Vagina (tissue), 2 donors: ENCODE measurements around the gene COPB2. TPM values are rescaled to one million over a fixed set of nuclear protein-coding genes. Genes with fewer than 3 reads are reported as not detected.

Experiments used
- DNase-seq, 2 donors: peaks; one replicate each; pipeline ENCODE4 v3.0.0-alpha.2; 2017; ENCODE audit errors: extremely low spot score in 2 of 2
- H3K27ac ChIP-seq: fragments of 200-600 bp; sonication (generic); one replicate; pipeline ENCODE4 v1.5.1; 2019
- H3K27me3 ChIP-seq: fragments of 200-600 bp; sonication (generic); one replicate; pipeline ENCODE4 v1.5.1; 2019
- H3K36me3 ChIP-seq, 2 donors: fragments of 200-600 bp; sonication (generic); one replicate each; pipeline ENCODE4 v1.5.1; 2017 to 2019
- H3K4me1 ChIP-seq: fragments of 200-600 bp; sonication (generic); one replicate; pipeline ENCODE4 v1.5.1; 2019
- H3K4me3 ChIP-seq, 2 donors: fragments of 200-600 bp; sonication (generic); 1 replicate in 1 of 2; 2 replicates in 1 of 2; pipeline ENCODE4 v1.5.1; 2016 to 2019
- H3K9me3 ChIP-seq: fragments of 200-600 bp; sonication (generic); one replicate; pipeline ENCODE4 v1.5.1; 2019
- POLR2A ChIP-seq, 2 donors: fragments of 450-650 bp; IDR thresholded peaks; one replicate each; pipeline ENCODE4 v1.6.1; 2017; ENCODE audit warnings: antibody characterized with exemption in 2 of 2, mild to moderate bottlenecking in 2 of 2, moderate library complexity in 2 of 2
- POLR2AphosphoS5 ChIP-seq, 2 donors: sonication (generic); formaldehyde crosslinking; IDR thresholded peaks; one replicate each; pipeline ENCODE4 v1.9.0; 2017; ENCODE audit warnings: antibody characterized with exemption in 2 of 2, mild to moderate bottlenecking in 2 of 2, low read depth in 1 of 2; ENCODE audit not compliant: insufficient read depth in 1 of 2
- intact Hi-C: fragments of 100-400 bp; cut with DNase I; formaldehyde crosslinking; loops from one replicate; pipeline ENCODE4 v1.15.1; 2023
- total RNA-seq: library from RNA; depleted of rRNA; stranded (reverse); fragments of >200 nt; gene quantifications from one replicate; pipeline ENCODE4 v1.2.3, GENCODE V29; 2016
- TF ChIP-seq, protein P1 (sequence below), 3 experiments: fragments of 450-650 bp in 2 of 3; fragments of 200-600 bp in 1 of 3; sonication (generic) in 1 of 3; IDR thresholded peaks; one replicate each; pipeline ENCODE4 v1.5.1; 2017 to 2019; ENCODE audit warnings: antibody characterized with exemption in 3 of 3, mild to moderate bottlenecking in 2 of 3, moderate library complexity in 2 of 3

Gene COPB2
- total RNA-seq, 1 donor from 2014 or later, result 67.0 TPM

DNA sequence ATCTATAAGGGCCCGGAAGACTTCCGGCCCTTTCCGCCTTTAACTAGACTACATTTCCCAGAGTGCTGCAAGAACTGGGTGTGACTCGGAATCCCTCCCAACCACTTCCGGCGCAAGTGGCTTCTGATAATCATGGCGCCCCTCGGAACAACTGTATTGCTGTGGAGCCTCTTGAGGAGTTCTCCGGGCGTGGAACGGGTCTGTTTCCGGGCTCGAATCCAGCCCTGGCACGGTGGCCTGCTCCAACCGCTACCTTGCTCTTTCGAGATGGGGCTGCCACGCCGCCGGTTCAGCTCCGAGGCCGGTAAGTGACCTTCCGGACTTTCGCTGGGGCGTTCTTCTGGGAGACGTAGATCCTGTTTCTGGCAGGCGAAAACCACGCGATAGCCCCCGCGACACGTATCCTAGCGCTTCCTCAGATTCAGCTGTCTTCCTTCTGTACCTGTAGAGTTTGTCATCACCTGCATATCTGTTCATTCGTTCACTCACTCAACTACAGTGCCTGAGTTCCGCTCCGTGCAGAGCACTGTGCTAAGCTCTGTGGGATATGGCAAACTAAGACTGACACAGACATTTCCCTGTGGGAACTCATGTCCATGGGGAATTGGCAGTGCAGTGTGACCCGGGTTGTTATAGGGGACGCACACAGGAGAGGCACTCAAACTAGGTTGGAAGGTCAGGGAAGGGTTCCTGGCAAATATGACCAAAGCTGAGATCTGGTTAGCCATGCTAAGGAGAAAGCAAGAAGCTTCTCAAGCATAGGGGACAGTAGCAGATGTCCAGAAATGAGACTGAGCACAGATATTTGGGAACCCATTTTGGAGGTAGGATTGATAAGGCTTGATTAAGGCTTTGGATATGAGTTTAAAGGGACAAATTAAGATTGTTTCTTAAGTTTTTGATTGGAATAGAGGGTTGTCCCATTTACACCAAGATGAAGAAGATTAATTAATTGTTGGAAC lies 45.3 kb downstream of the COPB2 start, which contains the start of gene MRPS22:
MRPS22 (plus strand) TSS at position 126 of the 962 bp plus-strand sequence; CDS start at position 133, 7 bp downstream.
- no peak for DNase-seq
- Histone ChIP-seq H3K27me3 (no peaks in the 10 kb centered on the region), H3K9me3 (no peaks in the 10 kb centered on the region), H3K36me3 (peaks cover 0 to 21% of the 10 kb centered on the region in 2 donors), H3K4me1 (peaks cover 27% of the 10 kb centered on the region), H3K27ac (peak within 1 kb of the TSS; percentile 76), H3K4me3 (peak within 1 kb of the TSS; percentile 81 to 88)
- intact Hi-C loops, result no loop called here
- TF ChIP-seq POLR2AphosphoS5 (IDR thresholded peaks at IDR 0.05; ENCODE audit: insufficient read depth in 1 of 2, low read depth in 1 of 2) (peak; percentile 76 to 91), POLR2A (IDR thresholded peaks at IDR 0.05) (peak in 1 of 2 donors; percentile 34)
- TF ChIP-seq, protein P1, sequence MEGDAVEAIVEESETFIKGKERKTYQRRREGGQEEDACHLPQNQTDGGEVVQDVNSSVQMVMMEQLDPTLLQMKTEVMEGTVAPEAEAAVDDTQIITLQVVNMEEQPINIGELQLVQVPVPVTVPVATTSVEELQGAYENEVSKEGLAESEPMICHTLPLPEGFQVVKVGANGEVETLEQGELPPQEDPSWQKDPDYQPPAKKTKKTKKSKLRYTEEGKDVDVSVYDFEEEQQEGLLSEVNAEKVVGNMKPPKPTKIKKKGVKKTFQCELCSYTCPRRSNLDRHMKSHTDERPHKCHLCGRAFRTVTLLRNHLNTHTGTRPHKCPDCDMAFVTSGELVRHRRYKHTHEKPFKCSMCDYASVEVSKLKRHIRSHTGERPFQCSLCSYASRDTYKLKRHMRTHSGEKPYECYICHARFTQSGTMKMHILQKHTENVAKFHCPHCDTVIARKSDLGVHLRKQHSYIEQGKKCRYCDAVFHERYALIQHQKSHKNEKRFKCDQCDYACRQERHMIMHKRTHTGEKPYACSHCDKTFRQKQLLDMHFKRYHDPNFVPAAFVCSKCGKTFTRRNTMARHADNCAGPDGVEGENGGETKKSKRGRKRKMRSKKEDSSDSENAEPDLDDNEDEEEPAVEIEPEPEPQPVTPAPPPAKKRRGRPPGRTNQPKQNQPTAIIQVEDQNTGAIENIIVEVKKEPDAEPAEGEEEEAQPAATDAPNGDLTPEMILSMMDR (IDR thresholded peaks at IDR 0.05), result no peak

DNA sequence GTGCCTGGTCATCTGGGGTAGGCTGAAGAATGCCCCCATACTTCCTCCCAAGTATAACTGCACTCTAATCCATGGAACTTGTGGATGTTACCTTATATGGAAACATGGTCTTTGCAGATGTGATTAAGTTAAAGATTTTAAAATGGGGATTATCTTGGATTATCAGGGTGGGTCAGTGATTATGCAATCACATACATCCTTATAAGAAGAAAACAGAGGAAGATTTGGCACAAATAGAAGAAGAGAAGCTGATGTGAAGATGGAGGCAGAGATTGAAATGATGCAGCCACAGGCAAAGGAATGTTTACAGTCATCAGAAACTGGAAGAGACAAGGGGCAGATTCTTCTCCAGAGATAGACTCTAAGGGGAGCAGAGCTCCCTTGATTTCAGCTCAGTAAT lies 47.4 kb downstream of the COPB2 start:
- Histone ChIP-seq H3K4me3 (no peak overlapping the region), H3K9me3 (no peaks in the 10 kb centered on the region), H3K4me1 (peaks cover 27% of the 10 kb centered on the region), H3K27ac (no peak overlapping the region), H3K27me3 (no peaks in the 10 kb centered on the region), H3K36me3 (peaks cover 0 to under 1% of the 10 kb centered on the region in 2 donors)
- DNase-seq, result no peak
- intact Hi-C loops, result no loop called here
- TF ChIP-seq POLR2A (IDR thresholded peaks at IDR 0.05), result no peak
- TF ChIP-seq, protein P1 (IDR thresholded peaks at IDR 0.05), result no peak
- TF ChIP-seq POLR2AphosphoS5 (IDR thresholded peaks at IDR 0.05; ENCODE audit: insufficient read depth in 1 of 2, low read depth in 1 of 2), result no peak

DNA sequence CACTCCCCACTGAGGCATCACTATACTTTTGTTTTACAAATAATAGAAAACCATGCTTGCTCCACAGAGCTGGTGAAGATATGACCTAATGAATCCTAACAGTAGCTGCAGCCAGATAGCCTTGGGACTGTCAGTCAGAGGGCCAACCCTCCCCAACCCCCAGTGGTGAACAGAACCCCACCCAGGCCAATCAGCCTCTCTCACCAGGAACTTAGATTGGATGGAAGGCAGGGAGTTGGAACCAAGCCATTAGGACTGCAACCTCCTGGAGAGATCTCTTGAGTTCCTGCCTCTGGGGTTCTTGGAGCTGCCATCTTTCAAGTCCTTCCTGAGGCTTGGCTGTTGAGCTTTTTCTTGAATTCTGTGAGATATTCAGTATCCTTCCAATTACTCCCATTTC lies 48.7 kb downstream of the COPB2 start:
- Histone ChIP-seq H3K9me3 (no peaks in the 10 kb centered on the region), H3K36me3 (no peaks in the 10 kb centered on the region), H3K27ac (no peak overlapping the region), H3K27me3 (no peaks in the 10 kb centered on the region), H3K4me3 (no peak overlapping the region), H3K4me1 (peaks cover 16% of the 10 kb centered on the region)
- DNase-seq, result no peak
- intact Hi-C loops, result no loop called here
- no peak for TF ChIP-seq POLR2A (IDR thresholded peaks at IDR 0.05)
- TF ChIP-seq, protein P1 (IDR thresholded peaks at IDR 0.05), result no peak

DNA sequence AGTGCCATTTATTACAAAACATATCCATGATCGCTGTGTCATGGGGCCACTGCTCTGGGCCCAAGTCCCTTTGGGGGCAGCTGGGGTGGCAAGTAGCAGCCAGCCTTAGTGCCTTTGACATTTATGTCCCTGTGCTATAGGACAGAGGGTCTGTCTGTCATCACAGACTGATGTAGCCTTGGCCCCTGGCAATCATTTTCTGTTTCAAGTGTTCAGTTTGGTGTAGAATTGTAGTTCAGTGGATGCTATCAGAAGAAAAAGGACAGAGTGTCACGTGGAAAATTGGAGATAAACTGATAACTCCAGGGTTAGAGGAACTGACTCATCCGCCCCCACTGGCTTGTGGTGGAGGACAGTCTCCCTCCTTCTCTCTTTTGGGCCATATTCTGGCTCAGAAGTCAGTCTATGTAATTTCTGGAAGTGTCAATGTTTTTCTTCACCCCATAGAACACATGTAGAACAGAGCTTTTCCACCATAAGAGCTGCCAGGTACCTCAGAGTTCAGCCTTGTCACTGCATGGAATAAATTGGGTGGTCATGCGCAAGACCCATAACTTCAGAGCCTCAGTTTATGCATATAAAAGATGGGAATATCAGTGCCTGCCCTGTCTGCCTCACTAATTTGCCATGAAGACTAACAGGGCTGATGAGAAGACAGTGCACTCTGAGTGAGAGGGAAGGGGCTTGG lies 50.1 kb downstream of the COPB2 start:
- TF ChIP-seq, protein P1 (IDR thresholded peaks at IDR 0.05), result no peak
- intact Hi-C loops, result no loop called here
- Histone ChIP-seq H3K27ac (no peak overlapping the region), H3K27me3 (no peaks in the 10 kb centered on the region), H3K4me3 (no peak overlapping the region), H3K4me1 (peaks cover 2% of the 10 kb centered on the region), H3K36me3 (no peaks in the 10 kb centered on the region), H3K9me3 (no peaks in the 10 kb centered on the region)
- no peak for DNase-seq
